NCI-H748 (cell line): ENCODE results near the gene RGMA.

Source experiments
- DNase-seq: peaks from one replicate; lab custom pipeline; 2025; ENCODE audit not compliant: unreplicated experiment; lab: John Stamatoyannopoulos, UW

Gene RGMA

DNA sequence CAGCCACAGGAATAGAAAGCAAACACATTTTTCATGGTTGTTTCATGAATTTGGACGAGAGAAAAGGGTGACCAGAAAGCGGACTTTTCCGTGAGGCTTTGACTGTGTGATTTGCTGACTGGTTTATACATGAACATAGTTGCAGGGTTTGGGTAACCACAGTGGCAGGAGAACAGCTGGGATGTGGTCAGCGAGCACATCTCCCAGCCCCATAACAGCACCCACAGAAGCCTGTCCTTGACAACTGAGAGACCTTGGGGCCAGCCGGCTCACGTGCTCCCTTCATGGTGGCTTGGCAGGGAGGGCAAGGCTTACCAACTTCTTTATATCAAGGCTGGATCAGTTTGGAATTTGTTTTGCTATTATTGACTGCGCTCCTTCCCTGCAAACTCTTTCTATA, 13.2 kb upstream of the RGMA start:
- no peak for DNase-seq

- DNase-seq = no peak
Measured at GRCh38 chr15:93093765-93094164, 4.8 kb upstream of the RGMA start.

DNA sequence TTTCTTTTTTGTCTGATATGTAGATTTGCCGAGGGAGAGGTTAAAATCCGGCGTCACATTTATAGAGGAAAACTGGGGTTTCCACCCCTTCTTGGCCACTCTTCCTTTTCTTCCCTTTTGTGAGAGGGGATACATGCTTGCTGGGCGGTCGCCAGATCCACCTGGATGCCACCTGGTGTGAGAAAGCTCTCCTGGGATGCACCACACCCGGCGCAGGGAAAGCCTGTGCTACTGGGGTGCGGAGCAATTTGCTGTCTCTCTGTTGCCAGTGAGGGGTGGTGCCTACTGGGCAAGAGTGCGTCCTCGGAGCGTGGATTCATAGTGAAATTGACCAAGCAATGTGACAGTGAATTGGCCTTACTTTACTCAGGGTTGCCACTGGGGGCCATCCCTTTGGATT, 2.5 kb upstream of the RGMA start:
- DNase-seq = no peak

DNA sequence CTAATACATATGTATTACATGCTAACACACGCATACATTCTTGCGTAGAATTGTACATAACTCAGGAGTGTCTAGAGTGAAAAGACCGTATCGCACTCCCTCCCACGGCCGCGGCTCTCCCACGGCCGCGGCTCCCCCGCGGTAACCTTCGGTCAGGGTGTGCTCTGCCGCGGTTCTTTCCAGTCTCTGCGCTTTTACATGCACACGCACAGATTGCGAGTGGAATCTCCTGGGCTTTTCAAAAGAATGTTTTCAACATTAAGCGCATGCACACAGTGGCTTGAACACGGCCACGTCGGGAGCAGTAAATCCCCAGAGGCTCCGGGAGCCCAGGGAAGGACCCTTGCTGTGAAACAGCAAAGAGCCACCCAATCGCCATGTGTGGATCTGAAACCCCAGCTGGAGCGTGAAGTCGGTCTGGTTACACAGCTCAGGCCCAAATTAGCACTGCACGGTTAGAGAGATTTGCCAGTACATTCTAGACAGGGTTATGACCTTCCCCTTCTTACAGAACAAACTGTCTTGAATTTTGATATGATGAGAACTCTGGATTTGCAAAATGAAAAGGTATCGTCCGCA, 805 bp upstream of the RGMA start:
- peak; percentile 57 for DNase-seq

DNA sequence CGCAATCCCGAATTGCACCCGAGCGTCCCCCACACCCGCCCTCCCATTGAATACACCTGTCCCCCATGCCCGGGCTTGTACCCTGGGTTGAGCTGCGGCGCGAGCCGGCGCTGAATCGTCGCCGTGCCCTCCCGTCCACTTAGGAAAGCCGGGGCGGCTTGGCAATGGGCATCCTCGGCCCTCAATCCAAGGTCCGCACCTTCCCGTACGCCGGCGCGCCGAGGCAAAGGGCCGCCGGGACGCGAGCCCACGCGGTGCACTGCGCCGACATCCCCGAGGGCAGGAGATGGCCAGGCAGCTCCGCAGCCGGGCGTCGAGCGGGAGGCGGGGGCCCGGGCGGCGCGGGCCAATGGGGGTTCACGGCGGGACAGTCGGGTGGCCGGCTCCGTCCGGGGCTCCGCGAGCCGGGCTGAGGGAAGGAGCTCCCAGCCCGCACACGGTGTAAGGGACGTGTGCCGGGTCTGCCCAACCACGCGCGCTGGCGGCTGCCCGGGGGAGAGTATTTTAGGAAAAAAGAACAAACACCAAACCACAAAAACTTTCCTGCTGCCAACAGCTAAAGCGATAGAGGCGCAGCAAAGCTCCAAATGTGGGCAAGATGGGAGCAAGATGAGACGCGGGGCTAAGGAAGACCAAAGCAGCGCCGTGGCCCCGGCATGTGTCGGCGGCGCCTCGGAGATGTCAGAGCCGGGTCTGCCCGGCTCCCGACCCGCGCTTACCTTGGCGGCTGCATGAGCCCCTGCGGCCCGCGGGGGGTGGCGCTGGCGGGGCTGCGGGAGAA, 621 bp downstream of the RGMA start:
- peak; percentile 61 for DNase-seq

- peak; percentile 74 for DNase-seq
Measured at GRCh38 chr15:93087825-93088199, 1.2 kb downstream of the RGMA start.

DNA sequence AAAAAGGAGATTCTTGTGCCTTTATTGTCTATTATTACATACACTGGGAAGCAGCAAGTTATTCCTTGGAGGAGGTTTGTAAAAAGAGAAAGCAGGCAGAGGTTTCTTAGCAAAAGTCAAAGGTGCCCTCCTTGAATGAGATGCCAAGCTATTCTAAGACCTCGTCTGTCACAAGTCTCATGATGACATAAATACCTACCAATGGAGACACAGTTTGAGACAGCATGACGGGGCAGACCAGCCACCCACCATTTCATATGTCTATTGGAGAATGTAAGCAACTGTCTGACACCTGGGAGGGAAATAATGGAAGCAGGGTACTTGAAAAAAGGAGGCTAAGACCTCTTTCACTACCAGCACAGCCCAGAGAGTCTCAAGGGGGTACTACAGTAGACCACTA, 2.2 kb downstream of the RGMA start:
- no peak for DNase-seq

- DNase-seq = no peak
Measured at GRCh38 chr15:93085692-93086091, 3.3 kb downstream of the RGMA start.

DNA sequence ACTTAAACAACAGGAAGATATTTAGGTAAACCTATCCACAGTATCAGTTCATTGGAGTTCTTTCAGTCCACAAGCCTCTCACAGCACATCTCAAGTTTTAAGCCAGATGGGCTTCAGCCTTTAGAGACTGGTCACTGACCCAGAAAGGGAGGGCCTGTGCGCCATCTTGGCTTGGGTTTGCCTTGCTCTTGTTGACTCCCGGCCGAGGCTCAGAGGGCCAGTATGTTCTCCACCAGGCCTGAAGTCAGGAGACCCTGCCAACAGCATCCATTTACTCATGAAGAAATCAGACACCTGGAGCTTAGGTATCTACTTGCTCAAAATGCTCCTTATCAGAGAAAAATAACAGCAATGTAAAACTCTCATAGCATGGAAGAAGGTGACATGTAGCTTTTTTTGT, 6.2 kb downstream of the RGMA start:
- no peak for DNase-seq

DNA sequence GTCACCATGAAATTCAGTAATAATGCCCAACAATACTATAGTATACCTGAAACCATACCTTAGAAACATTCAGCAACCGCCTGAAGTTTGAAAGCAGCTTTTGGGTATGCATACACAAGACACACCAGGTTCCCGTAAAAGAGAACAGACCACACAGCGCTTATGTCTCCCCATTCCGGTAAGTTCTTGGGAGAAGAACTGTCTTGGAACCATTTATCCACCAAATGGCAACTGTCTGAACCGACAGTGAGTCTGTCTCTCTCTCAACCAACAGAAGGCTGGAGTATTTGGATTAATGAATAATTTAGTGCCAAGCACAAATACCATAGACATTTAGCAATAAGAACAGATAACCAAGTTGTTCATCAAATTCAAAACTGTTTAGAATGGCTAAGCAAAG, 7.6 kb downstream of the RGMA start:
- DNase-seq = no peak

GRCh38 chr15:93080451-93080850, 8.6 kb downstream of the RGMA start:
- DNase-seq = no peak

- DNase-seq = no peak
Measured at GRCh38 chr15:93076875-93077274, 12.1 kb downstream of the RGMA start.

- no peak for DNase-seq
Measured at GRCh38 chr15:93076217-93076616, 12.8 kb downstream of the RGMA start.

DNA sequence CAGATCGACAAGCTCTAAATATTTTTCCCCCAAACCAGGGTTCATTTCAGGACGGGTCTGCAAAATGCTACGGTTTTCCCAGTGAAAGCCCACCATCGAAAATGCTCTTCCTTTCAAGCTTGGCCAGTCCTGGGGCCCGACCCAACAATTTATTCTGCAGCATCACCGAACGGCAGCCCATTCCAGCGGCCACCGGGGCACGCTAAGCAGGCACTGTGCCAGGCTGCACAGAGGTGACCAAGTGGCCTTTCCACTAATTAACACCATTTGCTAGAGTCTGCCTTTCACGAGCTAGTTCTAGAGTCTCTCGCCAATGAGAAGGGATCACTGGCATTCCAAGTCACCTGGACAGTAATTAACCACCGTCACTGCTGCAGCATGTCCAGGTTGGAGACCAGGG, 14.4 kb downstream of the RGMA start:
- peak; percentile 6 for DNase-seq

- DNase-seq = no peak
Measured at GRCh38 chr15:93073465-93073952, 15.5 kb downstream of the RGMA start.

DNA sequence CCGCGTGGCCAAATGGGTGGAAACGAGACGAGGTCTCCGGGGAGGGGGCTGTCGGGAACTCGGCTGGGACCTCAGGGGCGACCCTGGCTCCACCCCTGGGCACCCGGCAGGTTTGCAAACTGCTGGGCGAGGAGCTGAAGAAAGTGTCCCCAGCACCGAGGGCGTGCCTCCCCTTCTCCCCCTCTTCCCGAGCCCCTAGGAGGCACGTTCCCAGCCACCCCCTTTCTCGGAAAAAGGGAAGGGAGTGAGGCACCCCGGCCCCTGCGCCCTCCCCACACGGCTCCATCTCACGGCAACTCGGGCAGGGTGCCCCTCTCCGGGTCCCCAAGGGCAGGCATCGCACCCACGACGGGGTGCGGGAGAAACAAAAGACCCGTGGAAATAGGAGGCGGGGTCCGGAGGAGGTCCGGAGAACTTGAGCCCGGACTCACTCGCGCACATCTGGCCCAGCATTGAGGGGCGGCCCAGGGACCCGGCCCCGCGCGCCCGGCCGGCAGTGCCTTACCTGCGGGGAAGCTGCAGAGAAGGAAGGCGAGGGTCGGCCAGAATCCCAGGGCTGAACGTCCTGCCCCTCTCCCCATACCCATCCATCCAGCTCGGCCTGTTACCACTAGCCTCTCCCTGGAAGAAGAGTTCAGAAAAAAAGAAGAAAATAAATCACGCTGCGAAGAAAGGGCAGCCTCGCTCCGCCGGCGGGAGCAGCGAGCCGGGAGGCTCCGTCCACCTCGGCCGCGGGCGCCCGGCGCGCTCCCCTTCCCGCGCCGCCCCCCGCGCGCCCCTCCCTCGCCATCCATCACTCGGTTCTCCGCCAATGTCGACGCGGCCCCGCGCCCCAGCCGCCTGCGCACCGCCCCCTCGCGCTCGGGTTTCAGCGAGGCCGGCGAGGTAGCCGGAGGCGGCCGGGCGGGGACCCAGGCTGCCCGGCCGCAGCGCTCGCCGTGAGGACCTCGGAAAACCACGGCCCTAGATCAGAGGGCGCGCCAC, 16.3 kb downstream of the RGMA start:
- DNase-seq = peak; percentile 84

- no peak for DNase-seq
Measured at GRCh38 chr15:93072011-93072410, 17.0 kb downstream of the RGMA start.

DNA sequence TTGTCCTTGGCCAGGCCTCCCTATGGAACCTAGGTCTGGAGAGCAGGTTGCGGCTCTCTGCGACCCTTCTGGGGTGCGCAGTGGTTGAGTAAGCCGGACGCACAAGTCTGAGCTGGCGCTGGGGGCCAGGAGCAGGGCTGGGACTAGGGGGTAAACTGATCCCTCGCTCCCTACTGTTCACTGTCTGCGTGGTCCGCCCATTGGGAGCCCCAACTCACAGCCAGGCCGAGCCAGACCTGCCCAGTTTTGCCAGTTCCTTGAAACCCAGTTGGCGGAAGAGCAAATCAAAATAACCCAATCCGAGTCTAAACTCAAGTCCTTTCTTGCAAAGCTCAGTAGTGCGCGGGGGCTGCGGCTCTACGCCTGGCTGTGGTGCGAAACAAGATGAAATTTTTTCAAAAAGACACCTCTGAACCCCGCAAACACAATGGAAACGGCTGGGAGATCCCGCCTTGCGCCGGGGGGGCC, 17.5 kb downstream of the RGMA start:
- DNase-seq = no peak

DNA sequence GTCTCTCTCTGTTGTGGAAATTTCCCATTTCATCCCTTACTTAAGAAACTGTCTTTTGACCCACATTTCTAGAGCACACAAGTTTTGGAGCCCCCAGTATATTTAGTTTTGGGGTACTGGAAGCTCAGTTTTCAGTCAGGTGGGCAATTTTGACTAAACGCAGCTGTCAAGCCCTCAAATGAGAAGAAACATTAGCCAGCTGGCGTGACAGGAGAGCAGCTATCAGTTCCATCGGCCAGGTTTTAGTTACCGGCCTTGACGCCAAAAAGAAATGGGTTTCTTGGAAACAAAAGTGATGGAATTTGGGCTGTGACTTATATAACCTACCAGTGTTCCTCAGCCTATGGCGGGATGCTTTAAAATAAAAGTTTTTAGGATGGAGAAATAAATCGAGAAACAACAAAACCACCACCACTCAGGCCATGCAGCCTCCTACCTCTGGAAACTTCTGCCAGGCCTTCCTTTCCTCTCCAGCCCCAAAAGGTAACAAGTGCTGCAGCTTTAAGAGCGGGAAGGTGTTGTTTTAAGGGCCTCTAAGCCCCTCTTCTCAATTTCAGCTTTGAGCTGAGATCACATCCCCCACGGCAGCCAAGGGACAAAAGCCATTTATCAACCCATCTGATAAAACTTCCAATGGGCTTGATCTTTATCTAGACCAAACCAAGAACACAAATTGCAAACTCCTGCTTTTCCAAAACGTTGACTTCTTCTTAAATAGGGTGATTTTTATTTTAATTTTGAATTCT, 18.3 kb downstream of the RGMA start:
- no peak for DNase-seq

DNA sequence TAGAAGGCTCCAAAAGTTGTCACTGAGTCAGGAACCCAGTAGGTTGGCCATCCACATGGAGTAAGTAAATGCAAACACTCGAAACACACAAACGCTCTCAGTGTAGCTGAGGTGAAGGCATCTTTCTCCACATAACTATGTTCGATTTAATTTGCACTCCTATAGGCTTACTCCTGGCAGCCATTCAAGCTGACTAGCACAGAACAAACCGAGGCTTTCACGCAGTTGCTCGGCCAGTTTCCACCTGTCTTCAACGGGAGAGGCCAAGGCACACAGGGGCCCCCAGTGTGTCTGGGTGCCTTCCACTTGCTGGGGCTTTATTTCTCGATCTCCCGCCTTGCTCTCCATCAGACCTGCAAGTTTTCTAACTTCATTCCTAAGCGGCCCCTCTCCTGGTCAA, 18.9 kb downstream of the RGMA start:
- DNase-seq = no peak
